Measurements from ENCODE around the gene MYORG.

The MYORG gene

DNA sequence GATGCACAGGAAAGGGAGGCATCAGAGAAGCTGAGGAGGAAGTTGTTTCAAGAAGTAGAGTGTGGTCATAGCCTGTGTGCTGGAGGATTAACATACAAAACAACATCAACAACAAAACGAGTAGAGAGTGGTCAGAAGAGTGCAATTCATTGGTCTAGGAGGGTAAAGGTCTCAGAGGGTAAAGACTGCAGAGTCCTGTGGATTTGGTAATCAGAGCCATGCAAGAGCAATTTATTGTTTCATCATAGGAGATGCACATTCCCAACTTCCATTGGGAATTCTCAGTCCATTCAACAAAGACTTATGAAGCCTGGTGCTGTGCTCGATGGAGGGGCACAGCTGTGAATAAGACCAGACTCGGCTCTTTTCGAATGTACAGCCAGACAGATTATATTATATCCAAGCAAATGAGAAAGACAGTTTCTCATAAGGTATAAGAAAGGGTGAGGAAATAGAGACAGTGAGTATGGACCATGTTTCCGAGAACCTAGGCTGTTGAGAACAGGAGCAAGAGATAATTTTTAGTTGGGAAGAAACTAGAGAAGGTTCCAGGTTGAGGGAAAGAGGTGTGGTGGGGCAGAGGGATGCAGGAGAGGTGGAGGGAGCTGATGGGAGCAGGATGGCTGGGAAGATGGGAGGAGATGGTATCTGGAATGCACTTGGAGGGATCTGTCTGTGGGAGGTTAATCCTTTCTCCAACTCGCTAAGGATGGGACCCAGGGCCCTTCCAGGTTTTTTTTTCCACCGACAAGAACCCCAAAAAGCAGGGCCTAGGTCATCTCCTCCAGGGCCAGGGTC, 7.9 kb upstream of the MYORG start:
- no peak for DNase-seq (ENCODE audit: low read depth in 2 of 2)

DNA sequence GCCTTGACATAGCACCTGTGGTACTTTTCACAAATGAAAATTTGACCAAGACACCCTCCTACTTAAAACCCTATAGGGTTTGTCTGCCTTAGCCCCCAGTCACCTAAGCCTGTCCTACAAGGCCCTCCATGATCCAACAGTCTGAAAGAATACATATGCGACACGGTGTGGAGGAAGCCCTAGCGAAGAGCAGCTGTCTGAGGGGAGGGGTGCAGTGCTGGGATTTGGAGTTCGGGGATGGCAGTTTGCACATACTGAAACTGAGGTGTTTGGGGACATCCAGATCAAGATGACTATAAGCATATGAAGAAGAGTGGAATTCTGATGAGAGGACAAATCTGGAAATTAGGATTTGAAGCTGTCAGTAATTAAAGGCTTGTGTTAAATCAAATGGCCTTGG, 7.2 kb upstream of the MYORG start:
- no peak for DNase-seq (ENCODE audit: low read depth in 2 of 2)

DNA sequence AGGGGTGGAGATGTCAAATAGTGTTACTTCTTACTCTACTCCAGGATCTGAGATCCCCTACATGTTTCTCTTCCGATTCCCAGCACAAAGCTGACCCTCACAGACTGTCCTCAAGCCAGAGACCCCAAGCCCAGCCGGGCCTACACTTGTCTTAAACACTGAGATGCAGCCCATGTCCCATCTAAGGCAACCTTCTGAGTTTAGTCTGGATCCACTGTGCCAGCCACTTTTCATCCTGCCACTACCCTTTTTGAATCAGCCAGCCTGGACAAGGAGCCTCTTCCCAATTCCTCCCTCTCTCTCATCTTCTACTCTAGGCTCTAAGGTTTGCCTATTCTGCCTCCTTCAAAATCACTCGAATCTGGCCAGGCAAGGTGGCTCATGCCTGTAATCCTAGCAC, 6.2 kb upstream of the MYORG start:
- no peak for DNase-seq (ENCODE audit: low read depth in 2 of 2)

DNA sequence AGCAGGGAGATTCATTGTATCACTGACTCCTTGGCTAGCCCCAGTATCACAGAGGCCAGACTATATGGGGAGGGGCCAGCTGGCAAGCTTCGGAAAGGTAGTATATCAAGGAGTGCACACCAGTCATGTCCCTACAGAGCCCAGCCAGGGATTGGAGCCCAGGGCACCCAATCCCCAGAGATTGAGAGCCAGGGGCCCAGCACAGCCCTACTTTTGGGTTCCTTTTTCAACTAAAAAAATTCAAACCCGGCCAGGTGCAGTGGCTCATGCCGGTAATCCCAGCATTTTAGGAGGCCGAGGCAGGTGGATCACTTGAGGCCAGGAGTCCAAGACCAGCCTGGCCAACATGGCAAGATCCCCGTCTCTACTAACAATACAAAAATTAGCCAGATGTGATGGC, 5.4 kb upstream of the MYORG start:
- no peak for DNase-seq (ENCODE audit: low read depth in 2 of 2)

DNA sequence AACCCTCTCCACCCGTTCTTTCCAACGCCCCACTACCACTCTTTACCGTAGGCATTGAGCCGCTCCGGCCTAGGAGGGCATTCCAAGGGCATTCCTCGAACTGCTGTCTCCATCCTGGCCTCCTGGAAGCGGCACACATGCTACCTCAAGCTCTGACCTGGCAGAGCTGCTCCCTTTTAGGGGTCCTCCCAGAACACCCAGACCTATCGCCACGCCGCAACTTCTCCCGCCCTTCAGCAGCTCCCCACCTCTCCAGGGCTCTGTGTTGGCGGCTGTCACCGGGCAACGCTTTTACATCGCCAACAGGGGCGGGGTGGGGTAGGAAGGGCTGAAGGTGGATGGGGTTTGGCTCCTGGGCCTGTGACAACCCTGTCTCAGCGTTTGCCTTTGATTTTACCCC, 4.6 kb upstream of the MYORG start:
- DNase-seq (ENCODE audit: low read depth in 2 of 2) = no peak

DNA sequence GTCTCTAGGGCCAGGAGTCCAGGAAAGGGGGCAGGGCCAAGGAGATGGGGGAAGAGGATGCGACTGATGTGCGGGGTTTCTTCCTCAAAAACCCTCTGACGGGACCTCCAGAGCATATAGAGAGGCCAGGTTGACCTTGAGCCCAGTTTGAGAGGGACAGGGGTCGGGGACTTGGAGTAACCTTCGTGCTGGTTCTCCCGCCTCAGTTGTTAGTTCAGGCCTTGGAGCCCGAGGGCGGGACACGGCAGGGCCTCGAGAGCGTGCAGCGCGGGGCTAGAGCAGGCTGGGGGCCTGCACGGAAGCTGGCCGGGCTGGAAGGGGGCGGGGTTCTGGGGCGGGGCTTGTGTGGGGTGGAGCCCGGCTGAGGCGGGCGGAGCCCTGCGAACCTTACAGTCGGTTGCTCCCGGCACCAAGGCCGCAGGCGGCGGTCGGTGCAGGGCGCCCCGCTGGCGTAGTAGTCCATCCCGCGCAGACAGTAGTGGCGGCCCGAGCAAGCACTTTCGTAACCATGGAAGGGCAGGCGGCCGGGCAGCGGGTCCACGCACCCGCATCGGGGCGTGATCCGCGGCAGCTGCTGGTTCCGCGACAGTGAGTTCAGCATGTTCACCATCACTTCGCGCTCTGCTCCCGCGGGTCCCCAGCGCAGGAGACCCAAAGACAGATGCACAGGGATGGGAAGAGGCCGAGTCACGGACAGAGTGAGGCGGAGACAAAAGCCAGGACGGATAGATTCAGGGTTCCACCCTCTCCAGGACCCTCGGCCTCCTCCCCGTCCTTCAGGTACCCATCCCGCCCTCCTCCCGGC, 4.0 kb upstream of the MYORG start:
- DNase-seq (ENCODE audit: low read depth in 2 of 2) = peak; percentile 34 to 35

DNA sequence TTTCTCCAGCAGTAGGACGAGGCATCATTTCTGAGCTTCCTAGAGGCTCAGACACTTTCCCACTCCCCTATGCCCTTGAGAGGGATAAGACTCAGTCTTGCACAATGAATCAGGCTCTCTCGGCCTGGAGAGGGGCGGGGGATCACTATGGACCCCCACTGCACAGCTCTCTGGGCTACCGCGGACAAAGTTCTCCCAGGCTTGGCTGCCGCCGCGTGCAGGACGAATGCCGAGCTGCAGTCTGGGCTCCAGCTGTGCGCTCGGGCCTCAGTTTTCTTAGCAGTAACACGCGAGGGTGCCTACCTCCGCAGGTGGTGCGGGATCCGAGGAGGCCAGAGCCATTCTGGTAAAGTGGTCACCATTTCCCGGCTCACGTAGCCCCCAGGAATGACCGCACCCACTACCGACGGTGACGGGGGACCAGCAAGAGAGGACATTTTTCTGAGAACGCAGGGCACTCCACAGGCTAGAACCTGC, 3.4 kb upstream of the MYORG start:
- DNase-seq (ENCODE audit: low read depth in 2 of 2) = no peak

DNA sequence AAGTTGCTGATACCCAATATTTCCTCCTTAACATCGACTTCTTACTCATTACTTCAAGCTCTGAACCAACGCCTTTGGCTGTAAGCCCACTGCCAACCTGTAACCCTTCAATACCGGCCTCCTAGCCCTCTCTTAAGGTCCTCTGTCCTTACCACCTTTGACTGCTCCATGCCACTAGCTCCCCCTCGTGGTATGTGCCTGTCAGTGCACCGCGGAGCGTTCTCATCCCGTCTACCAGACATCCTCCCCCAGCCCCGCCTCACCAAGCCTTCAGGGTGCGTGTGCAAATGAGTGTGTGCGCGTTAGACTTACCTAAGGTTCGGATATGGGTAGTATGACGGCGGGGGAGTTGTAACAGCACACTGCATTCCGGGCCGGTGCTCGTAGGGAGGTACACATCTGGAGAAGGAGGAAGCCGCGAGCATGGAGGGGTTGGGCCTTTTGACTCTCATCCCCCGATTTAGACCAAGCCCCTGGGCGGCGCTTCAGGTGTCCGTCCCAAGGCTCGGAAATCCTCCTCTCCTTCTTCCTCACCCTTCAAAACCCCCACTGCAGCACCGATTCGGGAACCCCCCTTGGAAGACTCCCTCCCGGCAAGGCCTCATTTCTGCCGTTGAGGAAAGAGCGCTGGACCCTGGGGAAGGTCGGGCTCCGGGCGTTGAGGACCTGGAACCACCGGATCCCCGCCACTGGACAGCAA, 2.8 kb upstream of the MYORG start:
- peak; percentile 37 to 38 for DNase-seq (ENCODE audit: low read depth in 2 of 2)

DNA sequence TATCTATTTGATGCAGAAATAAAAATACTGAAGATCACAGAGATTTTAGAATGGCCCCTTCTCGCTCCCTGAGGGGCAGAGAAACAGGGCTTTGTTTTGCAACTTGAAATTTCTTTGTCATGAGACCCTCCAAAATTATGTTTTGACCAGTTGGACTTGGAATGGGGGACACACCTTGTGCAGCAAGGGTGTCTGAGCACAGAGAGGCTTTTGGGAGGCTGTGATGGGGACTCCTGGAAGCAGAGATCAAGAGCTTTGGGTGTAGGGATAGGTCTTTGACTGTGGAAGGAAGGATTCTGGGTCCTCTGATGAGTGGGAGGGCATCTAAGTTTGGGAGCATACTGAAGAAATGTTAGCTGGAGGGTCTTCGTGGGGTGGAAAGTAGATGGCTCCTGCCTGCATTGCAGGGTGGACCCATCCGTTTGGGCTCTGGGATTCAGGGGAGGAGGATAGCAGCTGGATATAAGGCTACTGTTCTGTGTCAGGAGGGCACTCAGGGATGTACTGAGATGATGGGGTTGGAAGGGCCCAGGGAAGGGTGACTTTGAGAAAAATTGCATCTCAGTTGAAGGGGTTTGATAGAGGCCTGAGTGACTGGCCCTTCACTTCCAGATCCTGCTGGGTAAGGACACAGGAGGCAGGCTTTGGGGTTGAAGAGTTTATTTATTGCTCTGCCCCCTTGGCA, 1.8 kb upstream of the MYORG start:
- DNase-seq (ENCODE audit: low read depth in 2 of 2) = no peak

DNA sequence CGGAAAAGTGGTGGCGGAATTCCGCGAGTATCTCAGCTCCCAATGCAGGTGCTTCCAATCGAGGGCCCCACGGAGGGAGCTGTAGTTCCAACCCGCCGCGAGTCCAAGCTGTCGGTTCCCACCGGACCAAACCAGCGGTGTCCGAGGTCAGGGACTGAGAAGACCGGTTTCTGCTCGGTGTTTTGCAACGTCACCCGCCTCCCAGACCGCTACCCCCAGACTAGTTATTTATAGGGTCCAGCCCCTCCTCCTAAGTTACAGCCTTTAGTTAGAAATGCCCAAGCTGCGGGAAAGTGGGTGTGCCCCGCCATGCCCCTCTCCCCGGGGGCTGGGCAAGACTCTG, 677 bp upstream of the MYORG start:
- no peak for DNase-seq (ENCODE audit: low read depth in 2 of 2)

DNA sequence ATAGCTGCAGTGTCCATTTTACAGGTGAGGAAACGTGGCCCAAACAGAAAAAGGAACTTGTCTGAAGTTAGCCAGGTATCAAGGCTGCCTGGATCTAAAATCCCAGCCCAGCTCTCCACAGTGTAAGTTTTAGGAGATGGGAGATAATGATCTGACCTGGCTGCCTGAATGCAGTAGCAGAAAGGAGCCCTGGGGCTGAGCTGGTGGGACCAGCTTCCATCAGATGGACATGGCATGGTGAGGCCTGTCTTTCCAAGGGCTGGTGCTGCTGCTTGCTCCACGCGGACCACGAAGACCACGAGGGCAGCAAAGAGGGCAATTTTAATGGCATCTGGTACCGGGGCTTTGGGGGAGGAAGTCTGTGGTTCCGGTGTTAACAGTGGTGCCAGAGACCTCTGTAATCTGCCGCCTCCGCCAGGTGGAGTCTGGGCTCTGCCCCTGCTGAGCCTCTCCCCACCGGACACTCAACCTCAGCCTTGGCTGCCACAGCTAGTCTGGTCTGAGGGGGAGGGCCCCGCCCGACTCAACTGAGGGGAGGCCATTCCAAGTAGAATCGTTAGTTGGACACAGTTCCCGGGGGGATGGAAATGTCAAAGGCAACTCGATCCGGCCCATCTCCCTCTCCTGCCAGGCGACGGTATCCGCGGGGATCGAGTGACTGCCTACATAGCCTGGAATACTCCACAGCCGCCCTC, 650 bp downstream of the MYORG start:
- no peak for DNase-seq (ENCODE audit: low read depth in 2 of 2)

DNA sequence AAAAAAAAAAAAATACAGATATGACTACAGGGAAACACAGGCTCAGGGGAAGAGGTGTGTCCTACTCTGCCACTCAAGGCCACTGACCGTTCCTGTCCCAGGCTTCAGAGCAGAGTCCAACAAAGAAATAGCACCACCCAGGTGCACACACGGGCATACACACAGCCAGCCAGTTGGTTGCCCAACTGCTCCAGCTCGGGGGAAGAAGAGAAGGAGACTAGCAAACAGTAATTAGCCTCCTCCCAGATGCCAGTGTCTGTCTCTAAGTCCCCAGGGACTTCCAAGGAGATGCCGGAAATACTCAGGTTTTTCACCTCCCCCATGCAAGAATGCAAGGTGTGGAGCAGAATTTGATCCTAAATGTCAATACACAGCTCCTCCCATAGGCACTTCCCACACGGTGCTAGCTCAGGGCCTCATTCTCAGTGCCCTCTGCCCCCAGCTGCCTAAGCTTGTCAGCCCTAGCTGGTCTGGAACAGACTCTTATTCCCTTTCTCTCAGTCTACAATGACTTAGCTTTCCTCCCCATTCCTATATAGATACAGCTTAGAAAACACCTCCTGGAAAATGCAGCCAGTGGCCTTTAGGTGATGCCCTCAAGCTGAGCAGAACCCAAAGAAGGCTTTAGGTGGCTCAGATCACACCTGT, 1.7 kb downstream of the MYORG start:
- DNase-seq (ENCODE audit: low read depth in 2 of 2) = no peak

DNA sequence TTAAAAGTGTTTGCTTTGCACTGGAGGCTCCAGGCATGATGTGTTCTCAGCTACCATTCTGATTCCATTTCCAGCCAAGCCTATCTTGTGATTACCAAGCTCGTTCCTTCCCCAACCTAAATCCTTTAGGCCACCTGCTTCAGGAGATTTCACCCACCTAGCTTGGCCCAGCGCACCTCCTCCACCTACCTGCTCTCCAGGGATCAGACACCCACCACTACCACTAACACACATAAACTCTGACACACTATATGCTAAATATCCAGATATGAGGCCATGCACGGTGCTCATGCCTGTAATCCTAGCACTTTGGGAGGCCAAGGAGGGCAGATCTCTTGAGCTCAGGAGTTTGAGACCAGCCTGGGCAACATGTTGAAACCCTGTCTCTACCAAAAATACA, 2.4 kb downstream of the MYORG start:
- DNase-seq (ENCODE audit: low read depth in 2 of 2) = no peak

DNA sequence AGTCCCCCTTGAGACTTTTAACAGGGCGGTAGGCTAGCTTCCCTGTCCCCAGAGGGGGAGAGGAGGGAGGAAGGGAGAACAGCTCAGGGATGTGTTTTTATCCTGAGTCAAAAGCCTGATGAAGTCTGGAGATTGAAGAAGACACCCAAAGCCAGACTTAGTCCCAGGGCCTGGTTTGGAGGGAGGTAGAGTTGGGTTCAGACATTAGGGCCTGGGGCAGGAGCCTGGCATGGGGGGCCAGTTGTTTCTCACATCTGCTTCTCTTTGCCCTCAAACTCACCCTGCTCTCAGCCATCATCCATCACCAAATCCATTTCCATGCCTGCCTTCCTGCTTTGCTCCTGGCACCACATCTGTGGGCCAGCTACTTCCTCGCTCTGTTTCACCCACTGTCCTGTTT, 2.9 kb downstream of the MYORG start:
- DNase-seq (ENCODE audit: low read depth in 2 of 2) = no peak

DNA sequence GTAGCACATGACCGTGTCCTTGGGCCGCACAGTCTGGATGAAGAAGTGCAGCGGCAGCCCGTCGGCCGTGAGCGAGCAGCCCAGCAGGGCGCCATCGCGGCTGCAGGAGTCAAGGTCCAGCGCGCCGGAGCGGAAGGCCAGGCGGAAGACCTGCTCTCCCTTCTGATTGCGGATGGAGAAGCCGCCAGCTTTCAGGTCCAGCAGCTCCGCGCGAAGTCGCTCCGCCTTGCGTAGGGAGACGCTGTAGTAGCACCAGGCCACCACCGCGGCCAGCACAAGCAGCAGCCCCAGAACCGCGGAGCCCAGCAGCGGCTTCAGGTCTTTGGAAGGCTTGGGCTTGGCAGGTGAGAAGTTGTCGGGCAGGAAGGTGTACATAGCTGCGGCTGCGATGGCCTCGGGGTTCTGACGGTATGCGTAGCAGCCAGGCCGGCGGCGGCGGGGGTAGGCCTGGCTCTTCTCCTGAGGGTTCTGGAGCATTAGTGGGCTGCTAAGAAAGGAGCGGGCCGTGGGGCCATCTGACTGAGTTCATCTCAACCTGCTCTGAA, 4.2 kb downstream of the MYORG start:
- no peak for DNase-seq (ENCODE audit: low read depth in 2 of 2)

DNA sequence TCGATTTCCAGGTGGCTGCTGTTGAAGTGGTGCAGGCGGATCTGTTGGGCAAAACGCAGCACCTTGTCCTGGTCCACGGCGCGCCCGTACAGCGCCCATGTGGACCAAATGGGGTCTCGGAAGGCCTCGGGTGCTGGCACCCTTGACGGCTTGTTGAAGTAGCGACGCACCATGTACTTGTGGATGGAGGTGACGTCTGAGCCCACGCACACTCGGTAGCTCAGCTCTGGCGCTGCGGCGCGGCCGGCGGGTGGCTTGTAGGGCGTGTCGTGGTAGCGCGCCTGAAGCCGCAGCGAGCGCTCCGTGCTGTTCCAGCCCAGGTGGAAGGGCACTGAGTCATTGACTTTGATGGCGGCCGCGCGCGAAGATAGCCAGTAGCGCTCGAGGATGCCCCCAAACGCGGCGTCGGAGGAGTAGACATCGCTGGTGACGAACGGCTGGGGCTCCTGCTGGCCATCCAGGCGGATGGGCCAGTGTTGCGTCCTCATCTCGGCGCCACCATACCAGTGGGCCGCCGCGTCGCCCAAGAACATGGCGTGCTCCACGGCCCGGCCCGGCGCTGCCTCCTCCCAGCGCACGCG, 4.7 kb downstream of the MYORG start:
- DNase-seq (ENCODE audit: low read depth in 2 of 2) = no peak

DNA sequence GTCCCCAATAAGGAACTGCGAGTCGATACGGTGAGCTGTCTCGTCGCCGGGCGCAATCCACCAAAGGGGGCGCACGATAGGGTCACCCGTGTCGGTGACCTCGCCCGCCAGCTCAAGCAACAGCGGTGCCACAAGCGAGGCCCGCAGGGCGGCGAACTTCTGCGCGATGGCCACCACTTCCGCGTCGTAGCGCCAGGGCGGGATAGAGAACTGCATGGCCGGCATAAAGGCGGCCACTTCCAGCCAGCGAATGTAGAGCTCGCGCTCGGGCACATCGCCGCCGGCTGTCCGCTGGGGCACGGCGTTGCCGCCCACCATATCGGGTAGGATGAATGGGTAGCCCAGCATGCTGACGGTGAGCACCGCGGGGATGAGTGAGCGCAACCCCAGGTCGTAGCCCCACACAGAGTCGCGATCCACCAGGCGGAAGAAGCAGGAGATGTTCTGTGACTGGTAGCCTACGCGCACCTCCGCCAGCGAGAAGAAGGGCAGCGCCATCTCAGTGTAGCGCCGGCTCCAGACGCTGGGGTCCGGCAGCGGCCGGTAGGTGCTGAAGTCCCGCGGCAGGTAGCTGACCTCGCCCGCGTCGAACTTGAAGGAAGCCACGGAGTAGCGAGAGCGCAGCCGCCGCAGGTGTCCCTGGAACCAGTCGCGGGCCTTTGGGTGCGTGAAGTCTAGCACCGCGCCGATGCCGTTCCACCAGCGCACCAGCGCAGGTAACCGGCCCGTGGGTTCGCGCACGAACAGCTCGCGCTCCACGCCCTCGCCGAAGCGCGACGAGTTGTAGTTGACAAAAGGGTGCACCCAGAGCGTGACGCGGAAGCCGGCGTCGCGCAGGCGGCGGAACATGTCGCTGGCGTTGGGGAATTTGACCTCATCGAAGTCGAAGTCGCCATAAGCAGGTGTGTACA, 5.5 kb downstream of the MYORG start:
- DNase-seq (ENCODE audit: low read depth in 2 of 2) = no peak

DNA sequence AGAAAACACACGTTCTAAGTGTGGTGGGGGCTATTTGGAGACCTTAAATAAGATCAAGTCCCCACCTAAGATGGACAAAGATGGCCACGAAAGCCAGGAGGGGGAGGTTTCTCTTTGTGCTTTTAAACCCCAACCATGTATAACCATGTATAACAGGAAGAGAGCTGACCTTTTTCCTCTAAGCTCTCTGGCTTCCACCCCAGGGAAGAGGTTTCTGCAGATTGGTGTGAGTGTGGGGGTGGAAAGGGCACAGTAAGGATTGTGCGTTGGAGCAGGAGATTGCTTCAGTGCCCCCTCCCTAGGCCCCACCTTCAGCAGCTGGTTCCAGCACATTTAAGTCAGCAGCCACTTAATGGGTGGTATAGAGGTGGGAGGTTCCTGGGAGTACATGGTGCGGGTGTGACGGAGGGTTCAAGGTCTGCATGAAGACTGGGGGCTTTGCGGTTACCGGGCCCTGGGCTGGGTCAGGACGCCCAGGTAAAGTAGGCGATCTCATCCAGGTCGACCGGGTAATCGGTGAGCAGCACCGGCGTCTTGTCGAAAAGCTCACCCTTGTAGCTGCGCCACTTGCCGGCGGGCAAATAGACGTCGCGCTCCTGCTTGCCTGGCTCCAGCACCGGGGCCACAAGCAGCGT, 6.2 kb downstream of the MYORG start:
- no peak for DNase-seq (ENCODE audit: low read depth in 2 of 2)

DNA sequence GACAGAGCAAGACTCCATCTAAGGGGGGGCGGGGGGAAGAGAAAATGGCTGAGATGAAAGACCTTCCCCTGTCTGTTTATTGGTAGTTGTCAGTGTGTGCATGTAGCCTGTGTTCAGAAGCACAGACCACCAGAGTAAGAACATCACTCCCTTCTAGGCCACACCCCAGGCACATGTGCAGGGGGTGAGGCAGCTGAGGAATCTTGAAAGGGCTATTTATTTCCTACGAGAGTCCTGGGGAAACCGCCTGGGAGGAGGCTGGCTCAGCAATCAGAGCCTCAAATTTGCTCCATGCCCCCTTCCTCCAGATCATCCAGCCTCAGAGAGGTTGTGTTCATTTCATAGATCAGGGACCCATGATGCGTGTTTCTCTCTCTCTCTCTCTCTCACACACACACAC, 7.1 kb downstream of the MYORG start:
- no peak for DNase-seq (ENCODE audit: low read depth in 2 of 2)

All from fibroblast of skin of left quadriceps (primary cell).